GM08714 (cell line): ENCODE results near the gene UBE2K.
"Not testable (repeated sequence)": the region's sequence is repeated elsewhere in the genome, so short reads cannot be mapped to it uniquely, and the experiment has no call there.

Source experiments
- H3K4me3 ChIP-seq: fragments of 200-500 bp; sonication (Bioruptor generic); 2 replicates; pipeline ENCODE4 v1.5.1; 2014; ENCODE audit warnings: mild to moderate bottlenecking, low read length, inconsistent platforms
- ZNF274 ChIP-seq: IDR thresholded peaks from 2 replicates; pipeline ENCODE4 v1.6.1; 2012; ENCODE audit warnings: mild to moderate bottlenecking, low read depth, low read length

Gene UBE2K

GRCh38 chr4:39785083-39785482 is 87.1 kb downstream of the UBE2K start:
- H3K4me3 ChIP-seq = no peak overlapping the region

GRCh38 chr4:39786838-39787237 is 88.9 kb downstream of the UBE2K start:
- TF ChIP-seq ZNF274 = no peak
- no peak overlapping the region for H3K4me3 ChIP-seq

More at GRCh38 chr4:39785083-39785482, 87.1 kb downstream of the UBE2K start:
- TF ChIP-seq ZNF274 = no peak

- no peak for TF ChIP-seq ZNF274
These were observed 94.2 kb downstream of the UBE2K start for GRCh38 chr4:39792128-39792527.

GRCh38 chr4:39792529-39792928 is 94.6 kb downstream of the UBE2K start:
- H3K4me3 ChIP-seq = no peak overlapping the region
- no peak for TF ChIP-seq ZNF274

More at GRCh38 chr4:39792128-39792527, 94.2 kb downstream of the UBE2K start:
- H3K4me3 ChIP-seq = no peak overlapping the region

GRCh38 chr4:39792976-39793375 is 95.0 kb downstream of the UBE2K start:
- not testable (repeated sequence) for H3K4me3 ChIP-seq

- no peak for TF ChIP-seq ZNF274
- H3K4me3 ChIP-seq = no peak overlapping the region
These were observed 104.1 kb downstream of the UBE2K start for GRCh38 chr4:39802005-39802404.

GRCh38 chr4:39808231-39808749 is 110.4 kb downstream of the UBE2K start:
- no peak overlapping the region for H3K4me3 ChIP-seq
- TF ChIP-seq ZNF274 = no peak

- no peak overlapping the region for H3K4me3 ChIP-seq
- TF ChIP-seq ZNF274 = no peak
These were observed 114.6 kb downstream of the UBE2K start for GRCh38 chr4:39812500-39812899.

- not testable (repeated sequence) for H3K4me3 ChIP-seq
These were observed 115.1 kb downstream of the UBE2K start for GRCh38 chr4:39813033-39813432.

- not testable (repeated sequence) for H3K4me3 ChIP-seq
These were observed 115.8 kb downstream of the UBE2K start for GRCh38 chr4:39813761-39814160.

GRCh38 chr4:39814403-39815185 is 116.7 kb downstream of the UBE2K start:
- H3K4me3 ChIP-seq = no peak overlapping the region
- TF ChIP-seq ZNF274 = no peak

GRCh38 chr4:39818646-39819045 is 120.7 kb downstream of the UBE2K start:
- TF ChIP-seq ZNF274 = no peak
- no peak overlapping the region for H3K4me3 ChIP-seq

GRCh38 chr4:39820186-39820585 is 122.2 kb downstream of the UBE2K start:
- TF ChIP-seq ZNF274 = no peak
- no peak overlapping the region for H3K4me3 ChIP-seq

GRCh38 chr4:39821951-39822350 is 124.0 kb downstream of the UBE2K start:
- H3K4me3 ChIP-seq = no peak overlapping the region
- TF ChIP-seq ZNF274 = no peak

- H3K4me3 ChIP-seq = no peak overlapping the region
- no peak for TF ChIP-seq ZNF274
These were observed 124.7 kb downstream of the UBE2K start for GRCh38 chr4:39822662-39823061.

- H3K4me3 ChIP-seq = no peak overlapping the region
- TF ChIP-seq ZNF274 = no peak
These were observed 125.3 kb downstream of the UBE2K start for GRCh38 chr4:39823191-39823590.

GRCh38 chr4:39825090-39825489 is 127.2 kb downstream of the UBE2K start:
- TF ChIP-seq ZNF274 = no peak

More at GRCh38 chr4:39825090-39825489, 127.2 kb downstream of the UBE2K start:
- no peak overlapping the region for H3K4me3 ChIP-seq
